Tibial nerve (tissue), 4 donors: ENCODE data around the gene KRT86.

Source experiments
- EP300 ChIP-seq, 2 donors: sonication (generic); formaldehyde crosslinking; IDR thresholded peaks; one replicate each; pipeline ENCODE4 v1.6.1; 2017; ENCODE audit warnings: antibody characterized with exemption in 2 of 2, mild to moderate bottlenecking in 1 of 2
- POLR2A ChIP-seq, 2 donors: fragments of 450-650 bp; IDR thresholded peaks; one replicate each; pipeline ENCODE4 v1.6.1; 2017; ENCODE audit warnings: antibody characterized with exemption in 2 of 2, mild to moderate bottlenecking in 2 of 2, moderate library complexity in 2 of 2
- TF ChIP-seq, protein P1 (sequence below), 5 experiments: fragments of 200-600 bp in 3 of 5; fragments of 450-650 bp in 2 of 5; sonication (generic) in 3 of 5; IDR thresholded peaks; one replicate each; pipeline ENCODE4 v1.5.1; 2016 to 2019; ENCODE audit warnings: antibody characterized with exemption in 5 of 5, mild to moderate bottlenecking in 3 of 5, moderate library complexity in 2 of 5

DNA sequence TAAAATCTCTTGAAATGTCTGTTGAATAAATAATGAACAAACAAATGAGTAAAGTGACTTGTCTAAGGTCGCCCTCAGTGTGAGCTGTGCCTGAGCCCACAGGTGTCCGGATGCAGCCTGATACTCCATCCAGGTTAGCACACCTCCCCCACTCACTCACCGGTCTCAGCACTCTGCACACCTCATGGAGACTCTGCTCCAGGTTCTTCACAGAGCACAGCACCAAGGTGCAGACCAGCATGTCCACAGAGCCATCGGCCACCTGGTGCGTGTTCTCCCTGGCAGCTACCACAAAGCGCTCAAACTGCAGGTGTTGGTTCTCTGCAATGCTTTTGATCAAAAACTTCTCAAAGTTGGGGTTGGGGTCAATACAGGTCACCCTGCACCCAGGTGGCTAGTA is 45.5 kb upstream of the KRT86 start:
- TF ChIP-seq, protein P1, sequence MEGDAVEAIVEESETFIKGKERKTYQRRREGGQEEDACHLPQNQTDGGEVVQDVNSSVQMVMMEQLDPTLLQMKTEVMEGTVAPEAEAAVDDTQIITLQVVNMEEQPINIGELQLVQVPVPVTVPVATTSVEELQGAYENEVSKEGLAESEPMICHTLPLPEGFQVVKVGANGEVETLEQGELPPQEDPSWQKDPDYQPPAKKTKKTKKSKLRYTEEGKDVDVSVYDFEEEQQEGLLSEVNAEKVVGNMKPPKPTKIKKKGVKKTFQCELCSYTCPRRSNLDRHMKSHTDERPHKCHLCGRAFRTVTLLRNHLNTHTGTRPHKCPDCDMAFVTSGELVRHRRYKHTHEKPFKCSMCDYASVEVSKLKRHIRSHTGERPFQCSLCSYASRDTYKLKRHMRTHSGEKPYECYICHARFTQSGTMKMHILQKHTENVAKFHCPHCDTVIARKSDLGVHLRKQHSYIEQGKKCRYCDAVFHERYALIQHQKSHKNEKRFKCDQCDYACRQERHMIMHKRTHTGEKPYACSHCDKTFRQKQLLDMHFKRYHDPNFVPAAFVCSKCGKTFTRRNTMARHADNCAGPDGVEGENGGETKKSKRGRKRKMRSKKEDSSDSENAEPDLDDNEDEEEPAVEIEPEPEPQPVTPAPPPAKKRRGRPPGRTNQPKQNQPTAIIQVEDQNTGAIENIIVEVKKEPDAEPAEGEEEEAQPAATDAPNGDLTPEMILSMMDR (IDR thresholded peaks at IDR 0.05): no peak
- no peak for TF ChIP-seq POLR2A (IDR thresholded peaks at IDR 0.05)
- TF ChIP-seq EP300 (IDR thresholded peaks at IDR 0.05): no peak
